ENCODE results near the gene BDNF. TPM values are rescaled to one million over a fixed set of nuclear protein-coding genes. Genes with fewer than 3 reads are reported as not detected.

BDNF gene
- total and polyA plus RNA-seq, 2 donors (not counting 1 experiment from before 2014, with no cell fraction given), result not detected

DNA sequence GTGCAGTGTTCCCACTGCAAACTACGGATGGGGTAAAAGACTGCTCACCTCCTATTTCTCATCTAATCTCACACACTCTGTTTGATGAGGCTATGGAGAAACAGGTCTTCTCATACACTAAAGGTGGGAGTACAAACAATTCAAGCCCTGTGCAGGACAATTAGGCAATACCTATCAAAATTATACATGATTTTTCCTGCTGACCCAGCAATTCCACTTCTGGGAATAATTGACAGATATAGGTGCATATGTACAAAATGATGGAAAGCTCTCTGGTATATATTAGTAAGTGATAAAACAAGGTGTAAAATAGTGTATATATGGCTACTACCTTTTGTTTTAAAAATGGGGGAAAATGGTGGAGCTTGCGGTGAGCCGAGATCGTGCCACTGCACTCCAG, 23.1 kb downstream of the BDNF start:
- TF ChIP-seq, protein P1, sequence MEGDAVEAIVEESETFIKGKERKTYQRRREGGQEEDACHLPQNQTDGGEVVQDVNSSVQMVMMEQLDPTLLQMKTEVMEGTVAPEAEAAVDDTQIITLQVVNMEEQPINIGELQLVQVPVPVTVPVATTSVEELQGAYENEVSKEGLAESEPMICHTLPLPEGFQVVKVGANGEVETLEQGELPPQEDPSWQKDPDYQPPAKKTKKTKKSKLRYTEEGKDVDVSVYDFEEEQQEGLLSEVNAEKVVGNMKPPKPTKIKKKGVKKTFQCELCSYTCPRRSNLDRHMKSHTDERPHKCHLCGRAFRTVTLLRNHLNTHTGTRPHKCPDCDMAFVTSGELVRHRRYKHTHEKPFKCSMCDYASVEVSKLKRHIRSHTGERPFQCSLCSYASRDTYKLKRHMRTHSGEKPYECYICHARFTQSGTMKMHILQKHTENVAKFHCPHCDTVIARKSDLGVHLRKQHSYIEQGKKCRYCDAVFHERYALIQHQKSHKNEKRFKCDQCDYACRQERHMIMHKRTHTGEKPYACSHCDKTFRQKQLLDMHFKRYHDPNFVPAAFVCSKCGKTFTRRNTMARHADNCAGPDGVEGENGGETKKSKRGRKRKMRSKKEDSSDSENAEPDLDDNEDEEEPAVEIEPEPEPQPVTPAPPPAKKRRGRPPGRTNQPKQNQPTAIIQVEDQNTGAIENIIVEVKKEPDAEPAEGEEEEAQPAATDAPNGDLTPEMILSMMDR (IDR thresholded peaks at IDR 0.05), result no peak
- TF ChIP-seq EZH2 (IDR thresholded peaks at IDR 0.05; ENCODE audit: borderline replicate concordance, insufficient read depth, low read depth, low read length, poor library complexity, severe bottlenecking), result no peak
- Mint-ChIP-seq H3K4me1 (no peaks in the 10 kb centered on the region), H3K27me3 (no peaks in the 10 kb centered on the region), H3K4me3 (no peak overlapping the region), H3K27ac (no peak overlapping the region), H3K9me3 (ENCODE audit: insufficient read depth) (no peaks in the 10 kb centered on the region)
- ChIA-PET CTCF (no interaction called here), POLR2A (no interaction called here)
- Histone ChIP-seq H3K36me3 (replicated peaks in 1 of 2; ENCODE audit: control extremely low read depth in 1 of 2, control insufficient read depth in 1 of 2, extremely low read depth in 1 of 2, insufficient read depth in 2 of 2, low read length in 1 of 2) (no peaks in the 10 kb centered on the region), H3K79me2 (ENCODE audit: control insufficient read depth, insufficient read depth, low read length) (no peaks in the 10 kb centered on the region), H3K27me3 (replicated peaks in 1 of 4; ENCODE audit: control extremely low read depth in 1 of 4, control insufficient read depth in 3 of 4, insufficient read depth in 4 of 4, low read length in 3 of 4) (no peaks in the 10 kb centered on the region), H3K27ac (ENCODE audit: low read length in 2 of 2) (no peak overlapping the region), H3K4me1 (ENCODE audit: control insufficient read depth in 2 of 2, insufficient read depth in 2 of 2, low read length in 2 of 2) (no peaks in the 10 kb centered on the region), H3K9ac (ENCODE audit: low read length) (no peak overlapping the region), H2AFZ (ENCODE audit: insufficient read depth, low read depth, low read length, poor library complexity, severe bottlenecking) (no peak overlapping the region), H3K4me3 (ENCODE audit: control extremely low read depth in 1 of 5, extremely low read depth in 1 of 5, insufficient read depth in 1 of 5, low read depth in 2 of 5, low read length in 4 of 5) (no peak overlapping the region), H3K9me3 (ENCODE audit: control extremely low read depth in 1 of 3, control insufficient read depth in 2 of 3, insufficient read depth in 1 of 3, low read length in 2 of 3) (no peaks in the 10 kb centered on the region), H3K4me2 (replicated peaks; ENCODE audit: low read depth, low read length, poor library complexity, severe bottlenecking) (no peak overlapping the region), H4K20me1 (ENCODE audit: control insufficient read depth, insufficient read depth, low read length, poor library complexity, severe bottlenecking) (no peaks in the 10 kb centered on the region)
- ATAC-seq (ENCODE audit: low read depth) (no peak), DNase-seq (no peak)
- intact Hi-C loops (cut with micrococcal nuclease), result no loop called here
- WGBS (ENCODE audit: insufficient coverage), result no CpG with 5 or more reads among the region's 4 CpGs

DNA sequence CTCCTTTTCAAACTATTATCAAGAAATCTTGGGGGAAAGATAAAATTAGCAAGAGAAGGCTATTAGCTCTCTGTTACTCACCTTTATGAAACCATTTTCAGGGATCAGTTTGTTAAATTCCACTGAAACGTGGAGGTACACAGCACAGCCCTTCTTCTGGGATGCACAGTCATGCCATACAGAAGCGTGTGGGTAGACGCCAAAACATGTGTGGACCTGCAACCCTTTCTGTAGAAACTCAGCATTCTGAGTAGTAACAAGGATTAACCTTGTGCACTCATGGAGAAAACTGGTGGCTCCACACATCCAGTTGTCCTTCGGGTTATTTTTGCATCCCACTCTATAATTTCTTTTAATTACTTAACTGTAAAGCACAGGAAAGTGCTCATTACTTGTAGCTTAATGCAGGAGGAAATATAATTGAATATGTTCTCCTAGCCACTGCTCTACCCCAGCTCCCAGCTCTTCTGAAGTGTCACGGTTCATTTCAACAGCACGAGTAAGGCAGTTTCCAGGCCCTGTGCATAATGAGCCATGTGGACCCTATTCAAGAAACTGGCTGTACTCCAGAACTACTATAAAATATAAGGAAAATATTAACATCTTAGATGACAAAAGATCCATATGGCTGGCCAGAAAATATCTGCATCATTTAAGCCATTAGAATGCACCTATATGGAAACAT, 26.1 kb downstream of the BDNF start:
- H3K4me1 ChIP-seq (ENCODE audit: control insufficient read depth in 2 of 2, insufficient read depth in 2 of 2, low read length in 2 of 2), result no peaks in the 10 kb centered on the region
- H3K9ac ChIP-seq (ENCODE audit: low read length), result no peak overlapping the region
- TF ChIP-seq, protein P1 (IDR thresholded peaks at IDR 0.05), result no peak
- no peak for TF ChIP-seq EZH2 (IDR thresholded peaks at IDR 0.05; ENCODE audit: borderline replicate concordance, insufficient read depth, low read depth, low read length, poor library complexity, severe bottlenecking)
- Mint-ChIP-seq H3K9me3 (ENCODE audit: insufficient read depth) (no peaks in the 10 kb centered on the region), H3K27me3 (no peaks in the 10 kb centered on the region), H3K4me3 (no peak overlapping the region), H3K4me1 (no peaks in the 10 kb centered on the region), H3K27ac (no peak overlapping the region)
- no peaks in the 10 kb centered on the region for H3K79me2 ChIP-seq (ENCODE audit: control insufficient read depth, insufficient read depth, low read length)
- 91% methylated on average over 3 of the region's 6 CpGs for WGBS (ENCODE audit: insufficient coverage)
- ChIA-PET CTCF (no interaction called here), POLR2A (no interaction called here)
- intact Hi-C loops (cut with micrococcal nuclease), result no loop called here
- ATAC-seq (ENCODE audit: low read depth), result no peak
- H4K20me1 ChIP-seq (ENCODE audit: control insufficient read depth, insufficient read depth, low read length, poor library complexity, severe bottlenecking), result no peaks in the 10 kb centered on the region
- H3K9me3 ChIP-seq (ENCODE audit: control extremely low read depth in 1 of 3, control insufficient read depth in 2 of 3, insufficient read depth in 1 of 3, low read length in 2 of 3), result no peaks in the 10 kb centered on the region
- no peak overlapping the region for H3K27ac ChIP-seq (ENCODE audit: low read length in 2 of 2)
- no peak for DNase-seq
- H3K4me2 ChIP-seq (replicated peaks; ENCODE audit: low read depth, low read length, poor library complexity, severe bottlenecking), result no peak overlapping the region
- H3K4me3 ChIP-seq (ENCODE audit: control extremely low read depth in 1 of 5, extremely low read depth in 1 of 5, insufficient read depth in 1 of 5, low read depth in 2 of 5, low read length in 4 of 5), result no peak overlapping the region
- H3K36me3 ChIP-seq (replicated peaks in 1 of 2; ENCODE audit: control extremely low read depth in 1 of 2, control insufficient read depth in 1 of 2, extremely low read depth in 1 of 2, insufficient read depth in 2 of 2, low read length in 1 of 2), result no peaks in the 10 kb centered on the region
- H3K27me3 ChIP-seq (replicated peaks in 1 of 4; ENCODE audit: control extremely low read depth in 1 of 4, control insufficient read depth in 3 of 4, insufficient read depth in 4 of 4, low read length in 3 of 4), result no peaks in the 10 kb centered on the region
- H2AFZ ChIP-seq (ENCODE audit: insufficient read depth, low read depth, low read length, poor library complexity, severe bottlenecking), result no peak overlapping the region

All from B cell (primary cell).